ENCODE measurements around the gene RPL19.

Gene RPL19

DNA sequence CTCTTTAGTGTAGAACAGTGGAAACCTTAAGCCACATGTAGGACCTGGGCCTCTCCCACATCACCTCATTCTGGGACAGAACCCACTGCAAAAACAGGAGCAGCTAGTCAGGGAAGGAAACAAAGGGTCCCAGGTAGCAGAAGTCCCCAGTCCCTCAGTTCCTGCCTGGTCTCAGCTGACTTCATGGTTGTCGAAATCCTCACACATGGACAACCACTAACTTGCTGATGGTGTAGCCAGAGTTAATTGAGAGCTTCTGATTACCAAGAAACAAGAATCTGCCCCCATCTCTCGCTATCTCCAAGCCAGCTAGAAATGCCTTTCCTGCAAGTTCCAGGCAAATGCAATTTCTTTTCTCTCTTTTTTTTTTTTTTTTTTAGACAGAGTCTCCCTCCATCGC is 30.6 kb upstream of the RPL19 start:
- H3K36me3 ChIP-seq (ENCODE audit: control insufficient read depth, insufficient read depth, low read length): no peaks in the 10 kb centered on the region
- no peak for TF ChIP-seq CTCF (IDR thresholded peaks at IDR 0.05; ENCODE audit: insufficient read depth, low read length, poor library complexity, severe bottlenecking)
- H3K27me3 ChIP-seq (replicated peaks; ENCODE audit: control insufficient read depth, insufficient read depth, low read length): no peaks in the 10 kb centered on the region; the same call in 1 of the 2 replicates
- no peak overlapping the region for H3K4me3 ChIP-seq (replicated peaks; ENCODE audit: low read depth, low read length)
- DNase-seq (ENCODE audit: extremely low read depth, insufficient read length): no peak

GRCh38 chr17:39170109-39170508 is 30.0 kb upstream of the RPL19 start:
- DNase-seq (ENCODE audit: extremely low read depth, insufficient read length): no peak
- Histone ChIP-seq H3K36me3 (ENCODE audit: control insufficient read depth, insufficient read depth, low read length) (no peaks in the 10 kb centered on the region; the same call in 1 of the 2 replicates), H3K4me3 (replicated peaks; ENCODE audit: low read depth, low read length) (no peak overlapping the region), H3K27me3 (replicated peaks; ENCODE audit: control insufficient read depth, insufficient read depth, low read length) (no peaks in the 10 kb centered on the region; the same call in 1 of the 2 replicates)
- TF ChIP-seq CTCF (IDR thresholded peaks at IDR 0.05; ENCODE audit: insufficient read depth, low read length, poor library complexity, severe bottlenecking): no peak

DNA sequence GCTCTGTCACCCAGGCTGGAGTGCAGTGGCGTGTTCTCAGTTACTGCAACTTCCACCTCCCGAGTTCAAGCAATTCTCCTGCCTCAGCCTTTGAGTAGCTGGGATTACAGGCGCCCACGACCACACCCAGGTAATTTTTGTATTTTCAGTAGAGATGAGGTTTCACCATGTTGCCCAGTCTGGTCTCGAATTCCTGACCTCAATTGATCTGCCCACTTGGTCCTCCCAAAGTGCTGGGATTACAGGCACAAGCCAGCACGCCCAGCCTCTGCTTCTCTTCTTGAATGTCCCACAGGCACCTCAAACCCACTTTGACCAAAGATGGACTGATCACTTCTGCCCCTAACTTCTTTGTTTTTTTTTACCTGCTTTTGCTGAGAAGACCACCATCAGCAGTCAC is 29.5 kb upstream of the RPL19 start:
- Histone ChIP-seq H3K27me3 (replicated peaks; ENCODE audit: control insufficient read depth, insufficient read depth, low read length) (no peaks in the 10 kb centered on the region; the same call in 1 of the 2 replicates), H3K36me3 (ENCODE audit: control insufficient read depth, insufficient read depth, low read length) (no peaks in the 10 kb centered on the region; the same call in 1 of the 2 replicates), H3K4me3 (replicated peaks; ENCODE audit: low read depth, low read length) (no peak overlapping the region)
- no peak for DNase-seq (ENCODE audit: extremely low read depth, insufficient read length)
- no peak for TF ChIP-seq CTCF (IDR thresholded peaks at IDR 0.05; ENCODE audit: insufficient read depth, low read length, poor library complexity, severe bottlenecking)

- no peak for DNase-seq (ENCODE audit: extremely low read depth, insufficient read length)
- H3K4me3 ChIP-seq (replicated peaks; ENCODE audit: low read depth, low read length): no peak overlapping the region
- peaks cover 2% of the 10 kb centered on the region; the same call in 1 of the 2 replicates for H3K36me3 ChIP-seq (ENCODE audit: control insufficient read depth, insufficient read depth, low read length)
- no peaks in the 10 kb centered on the region for H3K27me3 ChIP-seq (replicated peaks; ENCODE audit: control insufficient read depth, insufficient read depth, low read length)
- TF ChIP-seq CTCF (IDR thresholded peaks at IDR 0.05; ENCODE audit: insufficient read depth, low read length, poor library complexity, severe bottlenecking): no peak
Observed at GRCh38 chr17:39171933-39172332, 28.1 kb upstream of the RPL19 start.

DNA sequence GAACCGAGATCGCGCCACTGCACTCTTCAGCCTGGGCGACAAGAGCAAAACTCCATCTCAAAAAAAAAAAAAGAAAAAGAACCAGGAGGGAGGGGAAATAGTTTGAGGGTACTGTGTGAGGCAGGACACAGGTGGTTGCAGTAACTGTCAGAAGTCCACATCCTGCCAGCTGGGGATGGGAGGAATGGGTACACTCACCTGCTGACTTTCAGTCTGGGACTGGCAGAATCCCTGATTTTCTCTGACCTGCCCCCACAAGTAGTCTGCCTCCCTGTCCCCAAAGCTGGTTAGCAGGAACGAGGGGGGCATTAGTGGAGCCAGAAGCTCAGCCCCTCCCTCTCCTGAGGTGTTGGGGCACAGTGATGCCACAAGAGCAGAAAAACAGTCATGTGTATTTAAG is 27.0 kb upstream of the RPL19 start:
- Histone ChIP-seq H3K27me3 (replicated peaks; ENCODE audit: control insufficient read depth, insufficient read depth, low read length) (no peaks in the 10 kb centered on the region), H3K4me3 (replicated peaks; ENCODE audit: low read depth, low read length) (no peak overlapping the region), H3K36me3 (ENCODE audit: control insufficient read depth, insufficient read depth, low read length) (peaks cover 11% of the 10 kb centered on the region)
- no peak for TF ChIP-seq CTCF (IDR thresholded peaks at IDR 0.05; ENCODE audit: insufficient read depth, low read length, poor library complexity, severe bottlenecking)
- no peak for DNase-seq (ENCODE audit: extremely low read depth, insufficient read length)
